Measurements from ENCODE around the gene YIPF7.

YIPF7 gene

DNA sequence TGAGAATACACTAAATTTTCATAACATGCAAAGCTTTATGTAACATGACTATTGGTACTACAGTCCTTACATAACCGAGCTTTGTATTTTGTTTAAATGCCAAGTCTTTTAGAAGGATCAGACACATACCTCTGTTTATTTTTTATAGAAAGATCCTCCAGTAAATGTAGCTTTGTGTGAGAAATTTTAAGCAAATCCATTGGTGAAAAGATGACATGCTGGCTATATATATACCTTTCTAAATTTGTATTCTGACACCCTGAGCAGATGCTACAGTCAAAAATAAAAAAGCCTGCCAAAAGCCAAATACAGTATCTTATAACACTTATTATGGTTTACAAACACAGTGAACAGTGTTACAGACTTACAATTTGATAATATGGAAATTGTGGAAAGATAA, at the start of gene YIPF7:
TSS of gene YIPF7 (minus strand) at position 201 of the 400 bp plus-strand sequence. CDS start 1,525 bp downstream, outside the sequence.
- no peak for DNase-seq

DNA sequence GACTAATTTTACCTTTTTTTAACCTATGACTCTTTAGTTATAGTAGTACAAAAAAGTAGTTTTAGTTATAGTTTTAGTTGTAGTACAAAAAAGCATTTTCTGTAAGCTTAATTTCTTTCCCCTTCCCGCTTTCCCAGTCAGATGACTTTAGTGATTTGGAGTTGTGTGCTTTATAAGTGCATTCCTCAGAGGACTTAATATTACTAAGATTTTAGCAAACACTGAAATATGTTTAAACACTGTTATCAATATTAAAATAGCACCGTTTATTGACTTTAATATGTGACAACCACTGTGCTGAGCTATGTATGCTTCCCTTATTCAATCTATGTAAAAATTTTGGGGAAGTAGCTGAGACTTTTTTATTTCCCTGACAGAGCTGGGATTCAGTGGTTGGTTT, 49.6 kb upstream of the YIPF7 start:
- no peak for DNase-seq

DNA sequence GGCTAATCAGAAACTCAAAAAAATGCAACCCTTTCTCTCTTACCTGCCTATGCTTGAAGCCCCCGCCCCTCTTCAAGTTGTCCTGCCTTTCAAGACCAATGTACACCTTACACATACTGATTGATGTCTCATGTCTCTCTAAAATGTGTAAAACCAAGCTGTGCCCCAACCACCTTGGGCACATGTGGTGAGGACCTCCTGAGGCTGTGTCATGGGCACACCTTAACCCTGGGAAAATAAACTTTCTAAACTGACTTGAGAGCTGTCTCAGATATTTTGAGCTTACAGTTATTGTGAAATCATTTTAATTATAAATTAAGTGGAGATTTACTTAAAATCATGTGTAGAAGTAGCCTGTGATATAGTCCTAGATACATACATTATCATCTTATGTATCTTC, 49.0 kb upstream of the YIPF7 start:
- DNase-seq = no peak

DNA sequence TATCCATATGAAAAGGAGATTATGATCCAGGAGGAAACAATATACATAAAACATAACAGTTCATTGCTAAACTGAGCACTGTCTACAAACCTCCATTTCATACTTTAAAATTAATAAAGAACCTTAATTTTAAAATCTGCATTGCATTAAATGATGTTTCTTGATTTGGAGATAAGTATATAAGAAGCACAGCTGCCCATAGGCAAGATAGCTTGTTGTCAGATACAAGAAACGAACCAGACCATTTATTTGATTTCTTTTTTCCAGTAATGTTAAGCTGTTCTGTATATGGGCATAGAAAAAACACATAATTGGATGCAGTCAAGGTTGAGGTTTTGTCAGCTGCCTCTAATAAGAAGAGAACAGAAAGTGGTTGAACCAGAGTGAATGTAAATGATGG, 33.2 kb upstream of the YIPF7 start:
- DNase-seq = no peak

DNA sequence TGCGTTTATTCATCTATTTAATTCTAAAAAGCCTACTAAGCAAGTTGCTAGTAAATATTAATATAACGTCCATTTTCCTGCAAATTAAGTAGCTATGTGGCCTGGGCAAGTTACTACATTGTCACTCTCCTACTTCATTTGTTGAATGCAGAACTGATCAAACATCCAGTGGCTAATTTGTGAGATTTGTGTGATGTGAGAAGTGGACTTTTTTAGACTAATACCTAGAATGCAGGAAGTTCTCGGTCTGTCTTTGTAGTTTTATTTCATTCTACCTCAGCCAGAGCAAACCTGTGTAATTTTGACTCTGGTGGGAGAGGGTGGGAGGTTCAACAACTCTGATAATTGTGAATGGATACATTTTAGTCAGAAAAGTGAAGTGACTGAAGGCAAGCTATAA, 27.6 kb upstream of the YIPF7 start:
- no peak for DNase-seq

- peak; percentile 86 to 87 for DNase-seq
Observed at GRCh38 chr4:44678094-44679041, 26.9 kb upstream of the YIPF7 start, which contains the start of gene GUF1. Gene GUF1 (plus strand): TSS chr4:44678420. CDS start chr4:44678623, 203 bp downstream.

- no peak for DNase-seq
Observed at GRCh38 chr4:44675366-44675765, 23.9 kb upstream of the YIPF7 start.

- no peak for DNase-seq
Observed at GRCh38 chr4:44674471-44674870, 23.0 kb upstream of the YIPF7 start.

GRCh38 chr4:44671636-44672035, 20.2 kb upstream of the YIPF7 start:
- no peak for DNase-seq

- DNase-seq = no peak
Observed at GRCh38 chr4:44670506-44671199, 19.2 kb upstream of the YIPF7 start.

- no peak for DNase-seq
Observed at GRCh38 chr4:44668526-44668925, 17.1 kb upstream of the YIPF7 start.

- no peak for DNase-seq
Observed at GRCh38 chr4:44663539-44664263, 12.3 kb upstream of the YIPF7 start.

- no peak for DNase-seq
Observed at GRCh38 chr4:44662623-44663005, 11.2 kb upstream of the YIPF7 start.

GRCh38 chr4:44661940-44662622, 10.7 kb upstream of the YIPF7 start:
- no peak for DNase-seq

DNA sequence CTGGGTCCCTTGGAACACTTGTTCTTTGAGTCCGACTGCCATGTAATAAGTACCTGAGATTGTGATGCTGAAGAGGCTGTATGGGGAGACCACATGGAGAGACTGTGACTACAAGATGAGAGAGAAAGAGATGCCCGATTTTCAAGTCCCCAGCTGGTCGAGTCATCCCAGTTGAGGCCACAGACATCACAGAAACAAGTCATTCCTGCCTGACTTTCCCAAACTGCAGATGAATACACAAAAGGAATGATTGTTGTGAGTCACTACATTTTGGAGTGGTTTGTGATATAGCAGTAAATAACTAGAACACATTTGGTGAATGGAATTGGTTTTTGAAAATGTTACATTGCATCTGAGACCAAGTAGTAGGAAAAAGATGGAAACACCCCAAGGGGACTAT, 9.0 kb upstream of the YIPF7 start:
- no peak for DNase-seq

GRCh38 chr4:44652002-44652401, 577 bp upstream of the YIPF7 start:
- no peak for DNase-seq

GRCh38 chr4:44646151-44646550, 5.3 kb downstream of the YIPF7 start:
- no peak for DNase-seq

GRCh38 chr4:44638091-44638490, 13.3 kb downstream of the YIPF7 start:
- DNase-seq = no peak

GRCh38 chr4:44632733-44633132, 18.7 kb downstream of the YIPF7 start:
- DNase-seq = no peak

- no peak for DNase-seq
Observed at GRCh38 chr4:44632089-44632488, 19.3 kb downstream of the YIPF7 start.

GRCh38 chr4:44629280-44629866, 22.1 kb downstream of the YIPF7 start:
- peak; percentile 20 to 27 for DNase-seq

DNA sequence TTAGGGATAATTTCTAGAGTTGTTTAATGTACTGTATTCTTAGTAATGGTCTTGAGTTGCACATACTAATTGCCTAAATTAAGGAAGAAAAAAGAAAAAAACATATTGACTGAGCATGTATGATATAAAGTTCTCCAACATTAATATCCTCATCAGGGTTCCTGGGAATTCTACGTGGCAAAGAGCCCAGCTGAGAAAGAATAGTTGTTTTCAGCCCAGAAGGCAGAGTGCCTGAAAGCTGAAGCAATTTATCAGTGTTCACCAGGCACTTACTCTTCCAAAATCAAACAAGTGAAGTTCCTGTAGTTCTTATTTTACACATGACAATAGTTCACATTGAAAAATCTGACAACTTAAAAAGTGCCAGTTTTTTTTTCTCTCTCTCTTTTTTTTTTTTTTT, 27.7 kb downstream of the YIPF7 start:
- no peak for DNase-seq

All from stimulated activated CD4-positive, alpha-beta T cell treated with anti-CD3 and anti-CD28 coated beads, Interleukin-2, amount 100 ng/mL, for 24 hours (primary cell).